Natural killer cell (primary cell): ENCODE data around the gene ADAM19. TPM values are rescaled to one million over a fixed set of nuclear protein-coding genes. Genes with fewer than 3 reads are reported as not detected.
A peak's percentile ranks its signal among the peaks of the same experiment; 100 is the strongest.

Experiments
- ATAC-seq, 3 donors: fragments of 150-1000 bp in 2 of 3; fragments of 200-7000 bp in 1 of 3; cut with Tn5 transposase; 1 replicate in 1 of 3; 2 replicates in 2 of 3; pipeline ENCODE4 v1.10.0; 2021; ENCODE audit warnings: mild to moderate bottlenecking in 2 of 3, moderate library complexity in 2 of 3
- DNase-seq, 2 donors: peaks; one replicate each; pipeline versions ENCODE4 v3.0.0 to v3.0.0-alpha.2; 2013 to 2021; ENCODE audit warnings: mixed read lengths in 1 of 2
- H3K27ac ChIP-seq: one replicate; pipeline ENCODE4 v1.5.1; 2013; ENCODE audit warnings: mild to moderate bottlenecking, low read length
- H3K27me3 ChIP-seq: one replicate; pipeline ENCODE4 v1.6.1; 2013; ENCODE audit warnings: low read length; ENCODE audit not compliant: control insufficient read depth, insufficient read depth
- H3K36me3 ChIP-seq: one replicate; pipeline ENCODE4 v1.6.1; 2013; ENCODE audit warnings: low read length; ENCODE audit not compliant: control insufficient read depth, insufficient read depth
- H3K4me1 ChIP-seq: one replicate; pipeline ENCODE4 v1.6.1; 2013; ENCODE audit warnings: low read length; ENCODE audit not compliant: control insufficient read depth, insufficient read depth
- H3K4me3 ChIP-seq: one replicate; pipeline ENCODE4 v1.5.1; 2013; ENCODE audit warnings: low read length
- H3K9me3 ChIP-seq: one replicate; pipeline ENCODE4 v1.6.1; 2013; ENCODE audit warnings: low read length; ENCODE audit not compliant: control insufficient read depth, insufficient read depth
- H3K27ac Mint-ChIP-seq, 2 donors: one replicate each; pipeline ENCODE4 v1.8.0; 2022; ENCODE audit warnings: mild to moderate bottlenecking in 2 of 2, mixed read lengths in 2 of 2, moderate library complexity in 1 of 2
- H3K27me3 Mint-ChIP-seq, 2 donors: one replicate each; pipeline ENCODE4 v1.8.0; 2022; ENCODE audit warnings: low read depth in 2 of 2, mixed read lengths in 2 of 2
- H3K36me3 Mint-ChIP-seq: one replicate; pipeline ENCODE4 v1.8.0; 2022; ENCODE audit warnings: mixed read lengths
- H3K4me1 Mint-ChIP-seq, 2 donors: one replicate each; pipeline ENCODE4 v1.8.0; 2022; ENCODE audit warnings: mixed read lengths in 2 of 2
- H3K4me3 Mint-ChIP-seq: one replicate; pipeline ENCODE4 v1.8.0; 2022; ENCODE audit warnings: mild to moderate bottlenecking, moderate library complexity, mixed read lengths
- H3K9me3 Mint-ChIP-seq, 2 donors: one replicate each; pipeline ENCODE4 v1.8.0; 2022; ENCODE audit warnings: mixed read lengths in 2 of 2
- WGBS: methylation state at CpG from one replicate; pipeline ENCODE4 v1.1.7; 2013; ENCODE audit warnings: missing lambda C conversion rate; ENCODE audit not compliant: insufficient coverage; 5-methylcytosine and 5-hydroxymethylcytosine counted together
- intact Hi-C: fragments of 100-400 bp; cut with micrococcal nuclease; formaldehyde crosslinking; loops from one replicate; pipeline ENCODE4 v1.14.2; 2022
- total RNA-seq, 4 donors: library from RNA; stranded (reverse); fragments of 120-200 nt in 1 of 4; gene quantifications; one replicate each; pipeline versions ENCODE4 v1.2.3 to v1.2.4, GENCODE V29; 2013 to 2022
- TF ChIP-seq, protein P1 (sequence below): fragments of 200-600 bp; IDR thresholded peaks from one replicate; pipeline ENCODE4 v1.8.0; 2022; ENCODE audit warnings: antibody characterized with exemption

ADAM19 gene
- total RNA-seq, 3 donors from 2014 or later (not counting 1 experiment from before 2014, with no cell fraction given): 1.2 to 28.0 (median 4.7) TPM

GRCh38 chr5:157618191-157618765, 42.7 kb upstream of the ADAM19 start:
- WGBS: 99% methylated on average over 8 of the region's 8 CpGs
- peaks cover 11% of the 10 kb centered on the region for H3K36me3 Mint-ChIP-seq

DNA sequence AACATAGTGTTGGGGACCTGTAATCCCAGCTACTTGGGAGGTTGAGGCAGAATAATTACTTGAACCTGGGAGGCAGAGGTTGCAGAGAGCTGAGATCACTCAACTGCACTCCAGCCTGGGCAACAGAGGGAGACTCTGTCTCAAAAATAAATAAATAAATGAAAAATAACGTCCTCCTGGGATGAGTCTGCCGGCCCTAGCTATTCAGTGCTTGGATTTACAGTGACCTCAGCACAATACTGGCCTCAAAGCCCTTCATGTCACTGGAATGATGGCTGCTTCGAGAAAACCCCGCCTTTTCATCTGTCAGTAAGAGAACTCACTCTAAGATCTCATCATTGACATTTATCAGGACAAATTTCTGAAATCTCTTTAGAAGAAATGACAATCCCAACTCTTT, 41.2 kb upstream of the ADAM19 start:
- intact Hi-C loops: no loop called here
- no peaks in the 10 kb centered on the region for H3K9me3 Mint-ChIP-seq
- peaks cover 3 to 8% of the 10 kb centered on the region in 2 donors for H3K27me3 Mint-ChIP-seq
- Histone ChIP-seq H3K4me3 (no peak overlapping the region), H3K27me3 (no peaks in the 10 kb centered on the region), H3K9me3 (no peaks in the 10 kb centered on the region), H3K4me1 (no peaks in the 10 kb centered on the region), H3K27ac (no peak overlapping the region), H3K36me3 (no peaks in the 10 kb centered on the region)
- 91% methylated on average over 4 of the region's 4 CpGs for WGBS
- peaks cover 9 to 15% of the 10 kb centered on the region in 2 donors for H3K4me1 Mint-ChIP-seq
- H3K36me3 Mint-ChIP-seq: peaks cover 8% of the 10 kb centered on the region
- H3K4me3 Mint-ChIP-seq: no peak overlapping the region
- no peak overlapping the region for H3K27ac Mint-ChIP-seq
- DNase-seq (no peak), ATAC-seq (no peak)
- TF ChIP-seq, protein P1, sequence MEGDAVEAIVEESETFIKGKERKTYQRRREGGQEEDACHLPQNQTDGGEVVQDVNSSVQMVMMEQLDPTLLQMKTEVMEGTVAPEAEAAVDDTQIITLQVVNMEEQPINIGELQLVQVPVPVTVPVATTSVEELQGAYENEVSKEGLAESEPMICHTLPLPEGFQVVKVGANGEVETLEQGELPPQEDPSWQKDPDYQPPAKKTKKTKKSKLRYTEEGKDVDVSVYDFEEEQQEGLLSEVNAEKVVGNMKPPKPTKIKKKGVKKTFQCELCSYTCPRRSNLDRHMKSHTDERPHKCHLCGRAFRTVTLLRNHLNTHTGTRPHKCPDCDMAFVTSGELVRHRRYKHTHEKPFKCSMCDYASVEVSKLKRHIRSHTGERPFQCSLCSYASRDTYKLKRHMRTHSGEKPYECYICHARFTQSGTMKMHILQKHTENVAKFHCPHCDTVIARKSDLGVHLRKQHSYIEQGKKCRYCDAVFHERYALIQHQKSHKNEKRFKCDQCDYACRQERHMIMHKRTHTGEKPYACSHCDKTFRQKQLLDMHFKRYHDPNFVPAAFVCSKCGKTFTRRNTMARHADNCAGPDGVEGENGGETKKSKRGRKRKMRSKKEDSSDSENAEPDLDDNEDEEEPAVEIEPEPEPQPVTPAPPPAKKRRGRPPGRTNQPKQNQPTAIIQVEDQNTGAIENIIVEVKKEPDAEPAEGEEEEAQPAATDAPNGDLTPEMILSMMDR: no peak

More at GRCh38 chr5:157618191-157618765, 42.7 kb upstream of the ADAM19 start:
- no peak overlapping the region for H3K4me3 ChIP-seq
- TF ChIP-seq, protein P1: no peak
- no peak for ATAC-seq
- H3K27ac ChIP-seq: no peak overlapping the region
- Mint-ChIP-seq H3K27ac (no peak overlapping the region), H3K4me3 (no peak overlapping the region), H3K27me3 (peaks cover 3 to 22% of the 10 kb centered on the region in 2 donors), H3K4me1 (peaks cover 7% of the 10 kb centered on the region in 2 donors), H3K9me3 (no peaks in the 10 kb centered on the region)
- H3K9me3 ChIP-seq: no peaks in the 10 kb centered on the region
- H3K27me3 ChIP-seq: no peaks in the 10 kb centered on the region
- no peak for DNase-seq
- no peaks in the 10 kb centered on the region for H3K36me3 ChIP-seq
- no peaks in the 10 kb centered on the region for H3K4me1 ChIP-seq
- intact Hi-C loops: no loop called here

DNA sequence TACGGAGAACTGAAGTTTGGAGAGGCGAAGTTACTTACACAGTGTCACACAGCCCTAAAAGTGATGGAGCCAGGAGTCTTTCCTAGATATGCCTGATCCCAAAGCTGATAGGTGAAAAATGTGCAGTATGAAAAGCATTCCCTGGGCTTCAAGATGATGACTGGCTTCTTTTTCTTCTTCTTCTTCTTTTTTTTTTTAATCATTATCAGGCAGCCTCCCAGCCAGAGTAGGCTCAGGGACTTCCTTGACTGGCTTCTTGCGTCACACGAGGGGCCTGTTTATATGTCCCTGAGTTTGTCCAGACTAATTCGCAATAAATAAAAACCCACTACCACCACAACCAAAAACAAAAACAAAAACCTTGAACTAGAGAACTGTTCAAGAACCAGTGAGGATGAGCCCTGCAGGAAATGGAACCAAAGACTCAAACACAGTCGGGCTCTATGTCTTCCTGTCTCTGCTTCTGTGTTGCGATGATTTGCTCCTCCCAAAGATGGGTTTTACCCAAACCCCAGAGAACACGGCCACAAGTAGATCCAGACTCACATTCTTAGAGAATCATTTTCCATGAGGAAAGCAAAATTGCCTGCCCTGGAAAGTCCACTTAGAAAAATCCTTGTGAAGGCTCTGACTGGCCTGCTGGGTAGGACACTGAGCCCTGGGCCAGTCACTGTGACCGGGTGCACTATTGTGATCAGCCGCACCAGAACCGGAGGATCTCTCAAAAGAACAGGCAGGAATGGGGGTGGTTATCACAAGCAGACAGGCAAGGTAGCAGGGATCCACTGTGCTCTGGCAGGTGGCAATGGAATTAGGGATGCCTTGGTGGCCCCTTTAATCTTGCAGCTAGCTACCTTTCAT, 38.0 kb upstream of the ADAM19 start:
- Histone ChIP-seq H3K27ac (no peak overlapping the region), H3K27me3 (no peaks in the 10 kb centered on the region), H3K9me3 (no peaks in the 10 kb centered on the region), H3K4me3 (no peak overlapping the region), H3K36me3 (no peaks in the 10 kb centered on the region), H3K4me1 (peaks cover 1% of the 10 kb centered on the region)
- H3K4me3 Mint-ChIP-seq: no peak overlapping the region
- DNase-seq: peak in 1 of 2 donors; percentile 48
- no peaks in the 10 kb centered on the region for H3K9me3 Mint-ChIP-seq
- ATAC-seq: no peak
- 66% methylated on average over 10 of the region's 11 CpGs for WGBS
- H3K36me3 Mint-ChIP-seq: no peaks in the 10 kb centered on the region
- TF ChIP-seq, protein P1: no peak
- H3K27ac Mint-ChIP-seq: peak overlapping the region in 1 of 2 donors; percentile 43
- H3K4me1 Mint-ChIP-seq: peaks cover 12 to 22% of the 10 kb centered on the region in 2 donors
- intact Hi-C loops: no loop called here
- no peaks in the 10 kb centered on the region for H3K27me3 Mint-ChIP-seq
